WERI-Rb-1 (cell line): Measurements from ENCODE around the gene TDRD7.

ENCODE experiments used
- DNase-seq: peaks from one replicate; pipeline ENCODE4 v3.0.0-alpha.2; 2020
- H3K27ac ChIP-seq: fragments of 250-450 bp; sonication (Bioruptor Pico); 2 replicates; pipeline ENCODE4 v1.5.1; 2020; ENCODE audit warnings: mild to moderate bottlenecking, moderate library complexity
- H3K27me3 ChIP-seq: fragments of 250-450 bp; sonication (Bioruptor Pico); 2 replicates; pipeline ENCODE4 v1.5.1; 2021; ENCODE audit warnings: mild to moderate bottlenecking, low read depth, moderate library complexity; ENCODE audit not compliant: insufficient read depth, severe bottlenecking
- H3K36me3 ChIP-seq: fragments of 250-450 bp; sonication (Bioruptor Pico); 2 replicates; pipeline ENCODE4 v1.5.1; 2020; ENCODE audit warnings: mild to moderate bottlenecking, moderate library complexity
- H3K4me3 ChIP-seq: 2 replicates; pipeline ENCODE4 v1.5.1; 2011; ENCODE audit warnings: low read depth, mild to moderate bottlenecking, control low read depth, low read length
- H3K9me3 ChIP-seq: fragments of 250-450 bp; sonication (Bioruptor Pico); 2 replicates; pipeline ENCODE4 v1.5.1; 2021; ENCODE audit warnings: mild to moderate bottlenecking, moderate library complexity; ENCODE audit not compliant: severe bottlenecking
- TF ChIP-seq, protein P1 (sequence below): IDR thresholded peaks from 2 replicates; pipeline ENCODE4 v1.5.1; 2011; ENCODE audit warnings: low read depth, mild to moderate bottlenecking, control low read depth, inconsistent platforms, low read length

TDRD7 gene

DNA sequence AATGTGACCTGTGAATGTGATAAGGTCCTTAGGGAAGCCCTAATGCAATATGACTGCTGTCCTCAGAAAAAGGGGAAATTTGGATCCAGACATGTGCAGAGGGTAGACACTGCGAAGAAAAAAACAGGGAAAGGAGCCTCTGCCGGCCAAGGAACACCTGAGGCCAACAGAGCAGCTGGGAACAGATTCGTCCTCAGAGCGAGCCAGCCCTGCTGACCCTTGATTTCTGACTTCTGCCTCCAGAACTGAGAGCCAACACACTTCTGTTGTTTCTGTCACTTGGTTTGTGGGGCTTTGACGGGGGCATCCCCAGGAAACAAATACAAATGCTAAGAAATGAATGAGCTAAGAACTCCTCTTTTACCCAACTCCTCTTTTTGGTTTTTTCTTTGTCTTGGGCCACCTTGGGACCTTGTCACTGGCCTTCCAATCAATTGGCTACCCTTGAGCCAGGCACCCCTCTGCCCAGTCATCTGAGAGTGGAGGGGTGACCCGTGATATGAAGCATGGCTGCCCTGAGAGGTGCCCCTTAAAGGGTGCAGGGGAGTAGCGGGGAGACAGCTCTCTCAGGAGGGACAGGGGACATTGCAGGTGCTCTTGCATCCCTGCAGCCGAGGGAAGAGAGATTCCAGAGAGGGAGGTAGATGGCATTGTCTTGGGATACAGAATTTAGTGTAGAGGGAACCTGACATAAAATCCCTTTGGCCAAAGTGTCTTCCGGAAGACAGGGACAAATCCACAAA lies 106.4 kb downstream of the TDRD7 start:
- no peaks in the 10 kb centered on the region for H3K9me3 ChIP-seq
- no peaks in the 10 kb centered on the region for H3K36me3 ChIP-seq
- DNase-seq: no peak
- no peak overlapping the region for H3K4me3 ChIP-seq
- H3K27me3 ChIP-seq: no peaks in the 10 kb centered on the region
- no peak overlapping the region for H3K27ac ChIP-seq
- TF ChIP-seq, protein P1, sequence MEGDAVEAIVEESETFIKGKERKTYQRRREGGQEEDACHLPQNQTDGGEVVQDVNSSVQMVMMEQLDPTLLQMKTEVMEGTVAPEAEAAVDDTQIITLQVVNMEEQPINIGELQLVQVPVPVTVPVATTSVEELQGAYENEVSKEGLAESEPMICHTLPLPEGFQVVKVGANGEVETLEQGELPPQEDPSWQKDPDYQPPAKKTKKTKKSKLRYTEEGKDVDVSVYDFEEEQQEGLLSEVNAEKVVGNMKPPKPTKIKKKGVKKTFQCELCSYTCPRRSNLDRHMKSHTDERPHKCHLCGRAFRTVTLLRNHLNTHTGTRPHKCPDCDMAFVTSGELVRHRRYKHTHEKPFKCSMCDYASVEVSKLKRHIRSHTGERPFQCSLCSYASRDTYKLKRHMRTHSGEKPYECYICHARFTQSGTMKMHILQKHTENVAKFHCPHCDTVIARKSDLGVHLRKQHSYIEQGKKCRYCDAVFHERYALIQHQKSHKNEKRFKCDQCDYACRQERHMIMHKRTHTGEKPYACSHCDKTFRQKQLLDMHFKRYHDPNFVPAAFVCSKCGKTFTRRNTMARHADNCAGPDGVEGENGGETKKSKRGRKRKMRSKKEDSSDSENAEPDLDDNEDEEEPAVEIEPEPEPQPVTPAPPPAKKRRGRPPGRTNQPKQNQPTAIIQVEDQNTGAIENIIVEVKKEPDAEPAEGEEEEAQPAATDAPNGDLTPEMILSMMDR: no peak

DNA sequence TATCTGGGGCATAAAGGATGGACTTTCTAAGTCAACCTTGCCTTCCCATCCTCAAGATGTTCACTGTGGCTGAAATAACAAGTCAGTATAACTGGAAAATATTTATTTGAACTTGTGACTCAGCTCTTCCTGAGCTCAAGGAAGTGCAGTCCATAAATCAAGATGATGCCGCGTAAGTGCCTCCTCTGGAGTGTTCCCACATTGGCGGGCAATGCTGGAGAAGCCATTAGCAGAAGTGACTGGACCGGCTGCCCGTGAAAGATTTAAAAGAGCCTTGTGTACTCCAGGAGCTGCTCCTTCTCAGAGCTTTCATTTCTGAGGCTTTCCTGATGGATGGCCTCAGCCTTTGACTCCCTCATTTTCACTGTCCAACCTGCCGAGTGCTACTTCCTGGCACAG lies 107.0 kb downstream of the TDRD7 start:
- Histone ChIP-seq H3K27me3 (no peaks in the 10 kb centered on the region), H3K4me3 (no peak overlapping the region), H3K27ac (no peak overlapping the region), H3K9me3 (no peaks in the 10 kb centered on the region), H3K36me3 (no peaks in the 10 kb centered on the region)
- TF ChIP-seq, protein P1: no peak
- no peak for DNase-seq

DNA sequence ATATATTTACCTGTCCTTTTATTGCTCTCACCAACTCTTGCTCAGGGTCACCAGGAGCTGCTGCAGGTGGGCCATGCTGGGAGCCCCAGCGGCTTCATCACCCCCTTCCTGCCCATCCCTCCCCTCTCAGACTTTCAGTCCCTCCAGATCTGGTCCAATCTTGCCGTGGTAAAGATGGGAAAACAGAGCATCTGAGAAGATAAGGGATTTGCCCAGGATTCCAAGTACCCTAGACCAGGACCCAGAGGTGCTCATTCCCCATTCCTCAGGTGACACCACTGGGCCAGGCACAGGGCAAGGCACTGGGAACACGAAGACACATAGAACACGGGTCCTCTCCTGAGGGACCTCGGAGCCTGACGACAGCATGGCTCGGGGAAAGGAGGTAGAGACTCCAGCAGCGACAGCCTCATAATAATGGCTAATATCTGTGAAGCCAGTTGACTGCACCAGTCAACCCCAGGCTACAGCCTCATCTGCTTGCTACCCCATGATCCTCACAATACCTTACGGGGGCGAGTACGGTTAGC lies 107.6 kb downstream of the TDRD7 start:
- H3K27me3 ChIP-seq: no peaks in the 10 kb centered on the region
- no peaks in the 10 kb centered on the region for H3K36me3 ChIP-seq
- H3K9me3 ChIP-seq: no peaks in the 10 kb centered on the region
- H3K27ac ChIP-seq: no peak overlapping the region
- TF ChIP-seq, protein P1: no peak
- H3K4me3 ChIP-seq: no peak overlapping the region
- no peak for DNase-seq

DNA sequence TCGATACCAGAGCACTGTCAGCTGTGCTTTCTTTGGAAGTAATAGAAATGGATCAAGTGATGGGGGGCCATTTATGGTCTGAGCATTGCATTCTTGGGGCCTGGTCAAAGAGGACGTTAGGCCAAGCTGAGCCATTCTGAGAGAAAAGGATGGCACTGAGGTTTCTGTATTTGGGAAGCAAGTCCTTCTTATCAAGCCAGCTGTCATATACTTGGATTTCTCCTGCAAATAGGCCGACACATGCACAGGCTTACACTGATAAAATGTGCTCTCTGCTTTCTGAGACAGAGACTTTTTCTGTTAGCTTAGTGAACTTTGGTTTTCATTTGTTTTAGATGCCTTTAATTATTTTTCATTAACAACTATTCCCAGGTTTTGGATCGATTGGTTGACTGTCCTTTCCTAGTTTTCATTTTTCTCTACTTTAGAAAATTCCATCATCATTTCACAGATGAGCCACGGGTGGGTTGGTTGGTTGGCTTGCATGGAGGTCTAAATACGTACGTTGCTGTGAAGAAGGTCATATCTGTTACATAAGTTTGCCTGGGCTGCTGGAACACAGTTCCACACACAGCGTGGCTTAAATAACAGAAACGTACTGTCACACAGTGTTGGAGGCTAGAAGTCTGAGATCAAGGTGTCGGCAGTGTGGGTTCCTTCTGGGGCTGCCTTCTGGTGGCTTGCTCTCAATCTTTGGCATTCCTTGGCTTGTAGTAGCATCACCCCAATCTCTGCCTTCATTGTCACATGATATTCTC lies 109.9 kb downstream of the TDRD7 start:
- Histone ChIP-seq H3K36me3 (no peaks in the 10 kb centered on the region), H3K27ac (no peak overlapping the region), H3K9me3 (no peaks in the 10 kb centered on the region), H3K4me3 (no peak overlapping the region), H3K27me3 (no peaks in the 10 kb centered on the region)
- no peak for DNase-seq
- TF ChIP-seq, protein P1: no peak

DNA sequence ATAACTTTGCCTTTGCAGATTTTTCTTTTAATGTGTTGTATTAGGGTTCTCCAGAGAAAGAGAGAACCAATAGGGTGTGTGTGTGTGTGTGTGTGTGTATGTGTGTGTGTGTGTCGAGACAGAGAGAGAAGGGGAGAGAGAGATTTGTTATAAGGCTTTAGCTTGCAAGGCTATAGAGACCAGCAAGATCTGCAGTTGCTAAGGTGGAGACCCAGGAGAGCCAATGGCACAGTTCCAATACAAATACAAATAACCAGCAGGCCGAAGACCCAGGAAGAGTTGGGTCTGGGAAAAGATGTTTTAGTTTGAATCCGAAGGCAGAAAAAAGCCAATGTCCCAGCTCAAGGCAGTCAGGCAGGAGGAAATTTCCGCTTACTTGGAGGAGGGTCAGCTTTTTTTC lies 112.5 kb downstream of the TDRD7 start:
- H3K36me3 ChIP-seq: no peaks in the 10 kb centered on the region
- TF ChIP-seq, protein P1: no peak
- no peak overlapping the region for H3K27ac ChIP-seq
- no peaks in the 10 kb centered on the region for H3K27me3 ChIP-seq
- H3K4me3 ChIP-seq: no peak overlapping the region
- no peak for DNase-seq
- no peaks in the 10 kb centered on the region for H3K9me3 ChIP-seq
